Endothelial cell of umbilical vein (primary cell): ENCODE measurements around the gene FAM43A. TPM values are rescaled to one million over a fixed set of nuclear protein-coding genes. Genes with fewer than 3 reads are reported as not detected.

Source experiments
- BruUV-seq: library from RNA; stranded (reverse); fragments of 400-500 nt; replicated peaks from 2 replicates; lab custom pipeline; 2021; lab: Mats Ljungman, UMichigan
- CTCF ChIA-PET: fragments of 300-600, 350-600 bp; sonication (Branson Sonifier 250); formaldehyde crosslinking; loops from one replicate; lab custom pipeline; 2021; ENCODE audit warnings: antibody characterized with exemption, inconsistent platforms; lab: Charles Lee
- POLR2A ChIA-PET: fragments of 300-600, 350-600 bp; sonication (Branson Sonifier 250); formaldehyde crosslinking; loops from one replicate; lab custom pipeline; 2021; ENCODE audit warnings: antibody characterized with exemption, inconsistent platforms; lab: Charles Lee
- DNase-seq: peaks from one replicate; pipeline ENCODE4 v3.0.0-alpha.2; 2011; ENCODE audit warnings: low read depth, low spot score
- FAIRE-seq: peaks from 2 replicates; lab custom pipeline; 2011; peaks lifted over from hg19 to GRCh38; lab: Jason Lieb, UNC
- H2AFZ ChIP-seq: 2 replicates; pipeline ENCODE4 v1.6.0; 2012; ENCODE audit warnings: low read depth, low read length, control low read depth, inconsistent platforms
- H3K27ac ChIP-seq: 2 replicates; pipeline ENCODE4 v1.5.1; 2011; ENCODE audit warnings: low read depth, mild to moderate bottlenecking, control low read depth, low read length, moderate library complexity; ENCODE audit not compliant: insufficient read depth
- H3K27me3 ChIP-seq, 2 experiments: 2 replicates each; pipeline versions ENCODE4 v1.6.0 to v1.6.1; 2011; ENCODE audit warnings: low read length in 2 of 2, mixed read lengths in 1 of 2; ENCODE audit not compliant: control insufficient read depth in 2 of 2, insufficient read depth in 2 of 2
- H3K36me3 ChIP-seq, 2 experiments: 2 replicates in 1 of 2; 3 replicates in 1 of 2; pipeline ENCODE4 v1.5.1; 2011; ENCODE audit warnings: low read length in 2 of 2, mild to moderate bottlenecking in 1 of 2, moderate library complexity in 1 of 2; ENCODE audit not compliant: control insufficient read depth in 2 of 2, insufficient read depth in 2 of 2; ENCODE audit errors: extremely low read depth in 1 of 2
- H3K4me1 ChIP-seq: 3 replicates; pipeline ENCODE4 v1.5.1; 2011; ENCODE audit warnings: mild to moderate bottlenecking, low read length; ENCODE audit not compliant: control insufficient read depth, insufficient read depth; ENCODE audit errors: extremely low read depth
- H3K4me2 ChIP-seq: 2 replicates; pipeline ENCODE4 v1.6.1; 2011; ENCODE audit warnings: low read length, control low read depth, mixed read lengths; ENCODE audit not compliant: insufficient read depth
- H3K4me3 ChIP-seq, 3 experiments: fragments of 200-600 bp in 1 of 3; sonication (generic), shearing (Covaris generic) in 1 of 3; replicated peaks in 1 of 3; 2 replicates each; pipeline ENCODE4 v1.5.1; 2011 to 2016; ENCODE audit warnings: control low read depth in 3 of 3, low read length in 3 of 3, mild to moderate bottlenecking in 2 of 3, inconsistent platforms in 1 of 3, low read depth in 1 of 3, moderate library complexity in 1 of 3; ENCODE audit not compliant: insufficient read depth in 1 of 3
- H3K79me2 ChIP-seq: 2 replicates; pipeline ENCODE4 v1.6.0; 2012; ENCODE audit warnings: low read length, inconsistent platforms; ENCODE audit not compliant: control insufficient read depth, insufficient read depth
- H3K9ac ChIP-seq: replicated peaks from 2 replicates; pipeline ENCODE3; 2011; ENCODE audit warnings: low read length, control low read depth; ENCODE audit not compliant: insufficient read depth; ENCODE audit errors: extremely low read depth
- H3K9me1 ChIP-seq: replicated peaks from 3 replicates; pipeline ENCODE4 v1.6.0; 2011; ENCODE audit warnings: mild to moderate bottlenecking, low read length; ENCODE audit not compliant: control insufficient read depth, insufficient read depth; ENCODE audit errors: extremely low read depth
- H3K9me3 ChIP-seq: replicated peaks from 2 replicates; pipeline ENCODE4 v1.5.1; 2012; ENCODE audit warnings: low read length, inconsistent platforms; ENCODE audit not compliant: control insufficient read depth, insufficient read depth
- H4K20me1 ChIP-seq: replicated peaks from 2 replicates; pipeline ENCODE3; 2011; ENCODE audit warnings: mild to moderate bottlenecking, low read length; ENCODE audit not compliant: control insufficient read depth, insufficient read depth; ENCODE audit errors: extremely low read depth
- EZH2 ChIP-seq: IDR thresholded peaks from 2 replicates; pipeline ENCODE4 v1.6.1; 2012; ENCODE audit warnings: borderline replicate concordance, low read depth, mild to moderate bottlenecking, moderate library complexity, low read length, inconsistent platforms; ENCODE audit not compliant: severe bottlenecking
- FOS ChIP-seq: IDR thresholded peaks from 2 replicates; pipeline ENCODE4 v1.6.1; 2011; ENCODE audit warnings: mild to moderate bottlenecking, low read length, moderate library complexity, borderline replicate concordance; ENCODE audit not compliant: insufficient read depth
- GATA2 ChIP-seq: IDR thresholded peaks from 2 replicates; pipeline ENCODE4 v1.7.0; 2011; ENCODE audit warnings: low read depth, mild to moderate bottlenecking, moderate library complexity, mixed read lengths, low read length; ENCODE audit not compliant: insufficient read length, insufficient read depth
- JUN ChIP-seq: IDR thresholded peaks from 2 replicates; pipeline ENCODE4 v1.6.1; 2011; ENCODE audit warnings: borderline replicate concordance, low read depth; ENCODE audit not compliant: insufficient read length, insufficient read depth
- MYC ChIP-seq: IDR thresholded peaks from one replicate; pipeline ENCODE4 v1.6.1; 2011; ENCODE audit warnings: mild to moderate bottlenecking, low read depth, low read length
- POLR2A ChIP-seq: IDR thresholded peaks from 2 replicates; pipeline ENCODE4 v1.6.1; 2012; ENCODE audit warnings: low read depth, mild to moderate bottlenecking, control low read depth, low read length
- POLR2AphosphoS5 ChIP-seq: IDR thresholded peaks from 2 replicates; pipeline ENCODE4 v1.6.1; 2012; ENCODE audit warnings: low read depth, mild to moderate bottlenecking, control low read depth, low read length, moderate library complexity; ENCODE audit not compliant: insufficient read depth
- dilution Hi-C: fragments of 300-500 bp; cut with MboI; formaldehyde crosslinking; loops from one replicate; pipeline ENCODE4 v1.15.0; 2019; ENCODE audit warnings: low sequenced_read_pairs; ENCODE audit not compliant: extremely low pct_ligation_motif_present
- intact Hi-C: fragments of 100-400 bp; cut with micrococcal nuclease; formaldehyde crosslinking; loops from one replicate; pipeline ENCODE4 v1.10.0; 2022
- polyA plus RNA-seq, 4 experiments: library from polyadenylated mRNA; depleted of rRNA in 3 of 4; stranded (reverse) in 3 of 4; unstranded in 1 of 4; fragments of >200 nt; gene quantifications; 2 replicates each; pipeline versions ENCODE4 v1.2.1 to v1.2.3, GENCODE V29; 2011 to 2012; ENCODE audit warnings: missing spikeins in 1 of 4
- total RNA-seq: library from RNA; stranded (reverse); gene quantifications from 2 replicates; pipeline ENCODE4 v1.2.3, GENCODE V29; 2021
- TF ChIP-seq, protein P1 (sequence below): IDR thresholded peaks from 2 replicates; pipeline ENCODE4 v1.6.1; 2011; ENCODE audit not compliant: insufficient read depth, insufficient read length
- TF ChIP-seq, protein P2 (sequence below), 2 donors: IDR thresholded peaks; 1 replicate in 1 of 2; 2 replicates in 1 of 2; pipeline ENCODE4 v1.5.1; 2011; ENCODE audit warnings: low read length in 2 of 2, mild to moderate bottlenecking in 2 of 2, moderate library complexity in 2 of 2, control low read depth in 1 of 2, inconsistent platforms in 1 of 2, low read depth in 1 of 2; ENCODE audit not compliant: insufficient read depth in 1 of 2; ENCODE audit errors: extremely low read depth in 1 of 2

FAM43A gene
- total and polyA plus RNA-seq, 2 donors (not counting 3 experiments of a cell fraction or from before 2014, with no cell fraction given), result 244 to 307 TPM

DNA sequence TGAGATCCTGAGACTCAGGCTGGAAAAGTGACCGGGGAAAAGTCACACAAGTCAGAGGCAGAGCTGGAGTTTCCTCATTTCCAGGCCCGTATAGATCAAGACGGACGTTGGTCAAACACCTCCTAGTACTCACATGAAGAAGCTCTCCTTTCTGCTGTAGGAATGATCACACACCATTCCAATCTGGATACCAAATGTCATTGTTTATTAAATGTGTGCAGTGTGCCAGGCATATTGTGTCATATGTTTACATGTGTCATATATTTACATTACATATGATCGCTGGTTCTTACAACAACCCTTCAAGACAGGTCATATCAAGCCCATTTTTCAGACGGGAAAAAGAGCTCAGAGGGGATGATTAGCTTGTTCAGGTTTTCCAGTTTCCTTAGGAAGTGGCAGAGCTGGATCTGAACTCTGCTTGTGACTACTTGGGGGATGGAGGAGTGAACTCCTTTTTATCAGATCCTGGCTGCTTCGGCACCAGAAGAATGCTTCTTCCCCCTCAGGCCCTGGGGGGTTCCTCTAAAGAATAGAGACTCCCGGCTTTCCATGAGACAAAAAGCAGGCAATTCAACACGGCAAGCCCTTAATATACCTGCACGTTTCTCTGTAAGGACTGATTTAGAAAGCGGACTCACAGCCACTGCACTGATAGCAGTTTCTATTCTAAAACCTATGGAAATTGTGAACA is 41.9 kb downstream of the FAM43A start:
- Histone ChIP-seq H2AFZ (no peak overlapping the region), H3K27me3 (no peaks in the 10 kb centered on the region), H3K36me3 (no peaks in the 10 kb centered on the region), H3K9me3 (no peaks in the 10 kb centered on the region), H3K27ac (no peak overlapping the region), H3K4me1 (no peaks in the 10 kb centered on the region), H3K4me2 (no peak overlapping the region), H4K20me1 (no peaks in the 10 kb centered on the region), H3K79me2 (no peaks in the 10 kb centered on the region), H3K9ac (no peak overlapping the region), H3K9me1 (no peaks in the 10 kb centered on the region), H3K4me3 (no peak overlapping the region)
- ChIA-PET POLR2A (interaction anchor here (0.6 kb wide), 1 partner anchor 9 kb away, joined by 3 read pairs; no protein-coding TSS in a partner anchor), CTCF (interaction anchor here (1.1 to 1.2 kb wide), 2 partner anchors 10 to 12 kb away, joined by 3 read pairs; no protein-coding TSS in a partner anchor)
- intact Hi-C loops (no loop called here), dilution Hi-C loops (no loop called here)
- DNase-seq, result no peak
- FAIRE-seq, result no peak
- BruUV-seq, result no TSS peak
- TF ChIP-seq MYC (no peak), GATA2 (no peak), FOS (no peak), JUN (no peak), POLR2AphosphoS5 (no peak), POLR2A (no peak), EZH2 (no peak)
- TF ChIP-seq, protein P1, sequence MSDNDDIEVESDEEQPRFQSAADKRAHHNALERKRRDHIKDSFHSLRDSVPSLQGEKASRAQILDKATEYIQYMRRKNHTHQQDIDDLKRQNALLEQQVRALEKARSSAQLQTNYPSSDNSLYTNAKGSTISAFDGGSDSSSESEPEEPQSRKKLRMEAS, result no peak
- TF ChIP-seq, protein P2, sequence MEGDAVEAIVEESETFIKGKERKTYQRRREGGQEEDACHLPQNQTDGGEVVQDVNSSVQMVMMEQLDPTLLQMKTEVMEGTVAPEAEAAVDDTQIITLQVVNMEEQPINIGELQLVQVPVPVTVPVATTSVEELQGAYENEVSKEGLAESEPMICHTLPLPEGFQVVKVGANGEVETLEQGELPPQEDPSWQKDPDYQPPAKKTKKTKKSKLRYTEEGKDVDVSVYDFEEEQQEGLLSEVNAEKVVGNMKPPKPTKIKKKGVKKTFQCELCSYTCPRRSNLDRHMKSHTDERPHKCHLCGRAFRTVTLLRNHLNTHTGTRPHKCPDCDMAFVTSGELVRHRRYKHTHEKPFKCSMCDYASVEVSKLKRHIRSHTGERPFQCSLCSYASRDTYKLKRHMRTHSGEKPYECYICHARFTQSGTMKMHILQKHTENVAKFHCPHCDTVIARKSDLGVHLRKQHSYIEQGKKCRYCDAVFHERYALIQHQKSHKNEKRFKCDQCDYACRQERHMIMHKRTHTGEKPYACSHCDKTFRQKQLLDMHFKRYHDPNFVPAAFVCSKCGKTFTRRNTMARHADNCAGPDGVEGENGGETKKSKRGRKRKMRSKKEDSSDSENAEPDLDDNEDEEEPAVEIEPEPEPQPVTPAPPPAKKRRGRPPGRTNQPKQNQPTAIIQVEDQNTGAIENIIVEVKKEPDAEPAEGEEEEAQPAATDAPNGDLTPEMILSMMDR (IDR thresholded peaks at IDR 0.05; ENCODE audit: extremely low read depth in 1 of 2, insufficient read depth in 1 of 2, low read depth in 1 of 2, low read length in 2 of 2), result no peak
